Measurements from ENCODE around the gene PLA2G4D. TPM values are rescaled to one million over a fixed set of nuclear protein-coding genes. Genes with fewer than 3 reads are reported as not detected.

The PLA2G4D gene
- polyA plus RNA-seq, 3 donors: 0.04 TPM; not detected in 1

DNA sequence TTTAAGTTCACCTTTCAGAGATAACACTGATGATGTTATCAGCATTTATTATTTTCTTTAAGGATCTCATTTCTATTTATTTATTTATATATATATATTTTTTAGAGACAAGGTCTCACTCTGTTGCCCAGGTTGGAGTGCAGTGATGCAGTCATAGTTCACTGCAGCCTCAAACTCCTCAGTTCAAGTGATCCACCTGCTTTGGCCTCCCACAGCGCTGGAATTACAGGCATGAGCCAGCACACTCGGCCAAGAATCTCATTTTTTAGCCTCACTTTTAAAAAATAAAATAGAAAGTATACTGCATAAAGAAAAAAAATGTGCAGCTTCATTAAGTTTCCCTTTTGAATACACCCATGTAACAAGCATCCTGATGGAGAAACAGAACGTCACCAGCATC, 35.6 kb downstream of the PLA2G4D start:
- DNase-seq (ENCODE audit: low read depth in 3 of 3, low spot score in 2 of 3): no peak

DNA sequence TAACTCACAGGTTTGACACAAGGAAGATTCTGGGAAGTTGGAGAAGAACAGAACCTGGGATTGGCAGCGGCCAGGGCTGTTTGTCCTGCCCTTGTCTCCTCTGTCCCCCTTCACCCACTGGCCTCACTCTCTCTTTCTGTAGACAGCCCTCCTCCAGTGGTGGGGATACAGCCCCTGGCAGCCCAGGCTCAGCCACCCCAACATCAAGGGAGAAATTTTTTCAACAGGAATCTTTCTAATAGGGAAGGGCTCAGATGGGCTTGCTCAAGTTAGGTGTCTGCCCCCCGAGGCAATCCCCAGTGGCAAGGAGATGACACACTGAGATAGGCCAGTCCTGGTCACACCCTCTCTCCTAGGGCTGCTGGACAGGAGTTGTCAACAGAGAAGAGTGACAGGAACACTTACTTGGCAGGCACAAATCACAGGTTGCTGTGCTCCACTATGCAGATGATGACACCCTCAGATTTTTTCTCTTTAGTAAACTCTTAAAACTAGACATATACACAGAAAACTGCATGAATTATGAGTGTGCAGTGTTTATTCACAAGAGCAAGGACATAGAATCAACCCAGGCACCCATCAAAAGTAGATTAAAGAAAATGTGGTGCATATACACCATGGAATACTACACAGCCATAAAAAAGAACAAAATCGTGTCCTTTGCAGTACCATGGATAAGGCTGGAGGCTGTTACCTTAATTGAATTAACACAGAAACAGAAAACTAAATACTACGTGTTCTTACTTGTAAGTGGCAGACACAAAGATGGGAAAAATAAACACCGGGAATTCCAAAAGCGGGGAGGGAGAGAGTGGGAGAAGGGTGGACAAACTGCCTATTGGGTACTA, 36.3 kb downstream of the PLA2G4D start:
- no peak for DNase-seq (ENCODE audit: low read depth in 3 of 3, low spot score in 2 of 3)

DNA sequence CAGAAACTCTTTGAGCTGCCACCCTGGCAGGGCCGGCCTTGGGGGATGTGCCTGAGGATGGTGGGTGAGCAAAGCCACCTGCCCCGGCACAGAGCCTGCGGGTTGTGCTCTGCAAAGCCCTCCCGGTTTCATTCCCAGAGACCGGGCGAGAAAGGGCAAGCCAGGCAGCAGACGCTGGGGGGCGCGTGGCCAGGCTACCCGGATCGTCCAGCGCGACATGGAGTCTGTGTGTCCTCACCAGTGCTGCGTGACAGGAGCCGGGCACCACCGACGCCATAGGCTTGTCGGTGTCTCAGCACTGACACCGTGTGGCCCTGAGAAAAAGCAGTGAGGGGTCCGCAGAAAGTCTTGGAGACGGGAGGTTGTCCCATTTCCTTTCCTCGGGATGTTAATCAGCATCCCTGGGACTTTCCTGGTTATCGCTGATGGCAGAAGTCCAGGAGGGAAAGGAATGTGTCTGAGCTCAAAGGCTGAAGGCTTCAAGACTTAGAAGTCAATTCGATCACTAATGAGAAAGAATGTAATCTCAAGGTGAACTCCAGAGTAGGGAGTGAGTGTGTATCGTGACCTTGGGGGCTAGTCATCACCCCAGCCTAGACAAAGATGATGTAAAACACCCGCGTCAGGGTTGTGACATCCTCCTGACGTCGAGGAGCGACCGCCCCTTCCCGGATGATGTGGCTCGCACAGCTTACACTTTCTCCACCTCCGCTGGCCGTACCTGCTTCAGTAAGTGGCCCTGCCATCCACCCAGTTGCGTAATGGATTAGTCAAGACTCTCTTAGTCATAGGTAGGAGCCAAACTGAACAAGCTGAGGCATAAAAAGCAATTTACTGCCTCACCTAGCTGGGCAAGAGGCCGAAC, 37.2 kb downstream of the PLA2G4D start:
- DNase-seq (ENCODE audit: low read depth in 3 of 3, low spot score in 2 of 3): peak; percentile 41 to 54 (median 45)

DNA sequence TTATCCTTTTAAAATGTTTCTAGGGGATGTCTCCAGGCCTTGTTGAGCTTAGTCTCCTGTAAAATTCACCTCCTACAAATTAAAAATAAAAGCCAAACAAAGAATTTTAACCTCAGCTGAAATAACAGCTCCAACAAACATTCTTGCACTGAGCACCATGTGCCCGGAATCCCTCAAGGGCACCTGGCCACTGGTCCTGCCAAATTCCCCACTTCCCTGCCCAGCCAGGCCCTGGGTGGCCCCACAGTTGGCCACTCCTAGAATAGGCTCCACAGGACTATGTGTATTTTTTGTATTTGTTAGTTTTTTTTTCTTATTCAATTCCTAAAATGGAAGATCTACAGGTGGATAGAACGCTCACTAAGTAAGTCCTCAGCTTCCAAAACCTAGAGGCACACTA, 40.4 kb downstream of the PLA2G4D start:
- DNase-seq (ENCODE audit: low read depth in 3 of 3, low spot score in 2 of 3): no peak

DNA sequence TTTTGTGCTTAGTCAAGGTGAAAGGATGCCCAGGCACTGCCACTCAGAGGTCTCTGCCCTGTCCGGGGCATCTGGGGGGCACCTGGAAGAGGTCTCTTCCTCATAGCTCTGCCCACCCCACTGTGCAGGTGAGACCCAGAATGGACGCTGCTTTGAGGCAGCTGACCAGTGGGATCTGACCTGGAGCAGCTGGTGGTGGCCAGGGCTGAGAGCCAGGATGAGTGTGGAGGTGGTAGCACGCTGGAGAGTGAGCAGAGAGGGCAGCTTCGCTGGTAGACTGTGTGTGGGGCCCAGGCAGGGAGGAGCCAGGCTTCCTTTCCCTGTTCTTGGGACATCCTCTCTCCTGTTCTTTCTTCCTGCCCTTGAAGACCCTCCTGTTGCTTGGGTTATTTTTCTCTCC, 41.4 kb downstream of the PLA2G4D start:
- no peak for DNase-seq (ENCODE audit: low read depth in 3 of 3, low spot score in 2 of 3)

DNA sequence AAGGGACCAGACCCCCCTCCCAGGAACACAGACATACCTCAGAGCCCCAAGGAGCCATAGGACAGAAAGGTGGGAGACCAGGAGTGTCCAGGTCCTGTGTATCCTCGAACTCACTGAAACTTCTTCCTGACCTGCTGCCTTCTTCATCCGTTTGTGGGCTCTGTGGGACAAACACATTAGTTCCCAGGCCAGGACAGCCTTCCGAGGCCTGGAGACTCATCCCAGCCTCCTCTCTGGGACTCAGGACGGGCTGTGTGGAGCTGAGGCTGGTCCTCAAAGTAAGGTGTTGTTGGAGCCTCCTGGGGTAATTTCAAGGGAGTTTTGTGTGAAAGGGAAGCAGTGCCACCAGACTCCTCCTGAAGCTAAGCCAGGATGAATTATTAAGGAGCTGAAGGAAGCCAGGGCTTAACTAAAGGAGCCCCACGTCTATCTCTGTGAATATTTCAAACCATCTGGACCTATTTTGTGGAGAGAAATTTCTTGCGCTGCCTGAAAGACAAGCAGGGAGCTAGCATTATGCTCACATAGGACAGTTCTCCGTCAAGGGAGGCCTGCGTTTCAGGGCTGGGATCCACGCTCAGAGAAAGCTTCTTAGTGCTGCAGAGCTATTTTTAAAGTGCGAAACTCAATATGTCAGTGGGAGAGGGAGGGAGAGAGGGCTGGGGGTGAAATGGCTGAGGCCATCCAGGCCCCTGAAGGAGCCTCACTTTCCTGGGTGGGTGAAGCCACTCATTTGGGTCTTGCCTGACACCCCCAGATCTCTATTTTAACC, 43.7 kb downstream of the PLA2G4D start:
- DNase-seq (ENCODE audit: low read depth in 3 of 3, low spot score in 2 of 3): no peak

GRCh38 chr15:42048821-42049200, 45.6 kb downstream of the PLA2G4D start:
- DNase-seq (ENCODE audit: low read depth in 3 of 3, low spot score in 2 of 3): no peak

- no peak for DNase-seq (ENCODE audit: low read depth in 3 of 3, low spot score in 2 of 3)
These were observed 46.1 kb downstream of the PLA2G4D start for GRCh38 chr15:42048080-42048820.

DNA sequence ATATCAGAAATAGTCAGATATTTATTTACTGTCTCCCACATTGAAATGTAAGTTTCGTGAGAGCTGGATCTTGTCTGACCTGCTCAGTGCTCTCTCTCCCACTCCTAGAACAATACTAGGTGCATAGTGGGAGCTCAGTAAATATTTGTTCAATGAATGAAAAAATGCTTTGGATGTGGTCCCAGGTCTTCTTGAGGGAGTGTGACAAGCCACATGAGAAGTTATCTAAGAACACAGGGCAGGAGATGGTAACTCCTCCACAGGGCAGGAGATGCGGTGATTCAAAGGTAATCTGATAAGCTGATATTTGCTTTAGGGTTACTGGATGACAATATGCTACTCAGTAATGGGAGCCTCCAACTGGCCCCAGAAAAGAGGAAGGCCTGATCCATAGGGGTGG, 47.8 kb downstream of the PLA2G4D start:
- DNase-seq (ENCODE audit: low read depth in 3 of 3, low spot score in 2 of 3): no peak

DNA sequence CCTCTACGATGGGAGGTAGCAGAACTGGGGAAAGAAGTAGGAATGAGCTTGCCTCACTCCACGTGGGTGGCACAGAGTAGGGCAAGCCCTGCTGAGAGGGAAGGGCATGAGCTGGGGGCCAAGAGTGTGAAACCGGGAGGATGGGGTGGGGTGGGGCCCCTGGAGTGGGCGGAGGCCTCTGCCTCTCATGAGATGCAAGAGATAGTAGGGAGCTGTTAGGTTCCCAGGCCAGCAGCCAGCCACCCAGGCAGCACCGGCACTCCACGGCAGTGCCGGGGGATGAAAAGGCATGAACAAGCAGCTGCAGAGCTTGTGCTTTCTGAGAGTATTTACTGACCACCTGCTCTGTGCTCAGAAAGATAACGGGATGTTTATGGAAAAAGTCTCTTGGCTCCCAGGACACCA, 49.1 kb downstream of the PLA2G4D start:
- no peak for DNase-seq (ENCODE audit: low read depth in 3 of 3, low spot score in 2 of 3)

DNA sequence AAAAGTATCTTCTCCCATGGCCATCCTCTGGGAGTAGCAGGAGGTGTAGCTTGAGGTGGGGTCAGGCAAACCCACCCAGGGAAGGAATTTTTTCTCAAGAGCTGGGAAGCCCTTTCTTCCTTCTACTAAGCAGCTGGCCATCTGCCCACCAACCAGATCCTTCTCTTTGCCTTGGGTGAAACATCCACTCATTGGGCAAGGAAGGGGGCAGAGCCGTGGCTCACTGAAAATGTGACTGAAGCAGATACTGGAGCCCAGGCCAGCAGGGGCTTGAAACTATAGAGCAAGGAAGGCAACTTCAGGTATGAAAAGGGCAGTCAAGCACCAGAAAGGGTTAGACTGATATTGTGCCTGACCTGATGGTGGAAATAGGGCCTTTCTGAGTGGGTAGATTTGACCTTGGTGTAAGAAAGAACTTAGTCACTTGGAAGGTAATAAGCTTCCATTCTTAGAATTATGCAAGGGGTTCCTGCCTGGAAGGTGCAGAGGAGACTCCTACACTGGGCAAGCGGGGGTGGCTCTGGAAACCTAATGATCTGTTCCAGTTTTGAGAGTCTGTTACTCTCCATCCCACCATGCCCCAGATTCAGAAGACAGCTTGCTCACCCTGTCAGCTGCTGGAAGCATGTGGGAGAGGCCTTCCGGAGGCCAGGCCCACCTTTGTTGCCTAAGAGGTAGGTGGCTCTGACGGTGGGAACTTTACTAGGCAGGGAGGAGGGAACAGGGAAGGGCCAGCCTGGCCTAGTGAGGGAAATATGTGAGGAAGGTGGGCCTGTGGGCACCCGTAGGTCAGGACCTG, 51.6 kb downstream of the PLA2G4D start:
- no peak for DNase-seq (ENCODE audit: low read depth in 3 of 3, low spot score in 2 of 3)

DNA sequence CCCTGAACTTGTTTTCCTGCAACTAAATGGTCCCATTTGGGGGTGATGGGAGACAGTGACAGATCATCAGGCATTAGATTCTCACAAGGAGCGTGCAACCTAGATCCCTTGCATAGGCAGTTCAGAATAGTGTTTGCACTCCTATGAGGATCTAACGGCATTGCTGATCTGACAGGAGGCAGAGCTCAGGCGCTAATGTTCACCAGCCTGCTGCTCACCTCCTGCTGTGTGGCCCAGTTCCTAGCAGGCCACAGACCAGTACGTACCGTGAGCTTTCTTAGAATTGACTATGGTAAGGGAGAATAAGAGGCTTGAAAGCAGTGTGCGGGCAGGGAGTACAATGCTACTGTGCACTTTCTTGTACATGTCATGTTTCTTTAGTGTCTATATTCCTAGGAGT, 56.0 kb downstream of the PLA2G4D start:
- no peak for DNase-seq (ENCODE audit: low read depth in 3 of 3, low spot score in 2 of 3)

GRCh38 chr15:42037656-42038055, 56.7 kb downstream of the PLA2G4D start:
- no peak for DNase-seq (ENCODE audit: low read depth in 3 of 3, low spot score in 2 of 3)

- no peak for DNase-seq (ENCODE audit: low read depth in 3 of 3, low spot score in 2 of 3)
These were observed 57.4 kb downstream of the PLA2G4D start for GRCh38 chr15:42036966-42037365.

GRCh38 chr15:42036112-42036905, 58.1 kb downstream of the PLA2G4D start:
- no peak for DNase-seq (ENCODE audit: low read depth in 3 of 3, low spot score in 2 of 3)

DNA sequence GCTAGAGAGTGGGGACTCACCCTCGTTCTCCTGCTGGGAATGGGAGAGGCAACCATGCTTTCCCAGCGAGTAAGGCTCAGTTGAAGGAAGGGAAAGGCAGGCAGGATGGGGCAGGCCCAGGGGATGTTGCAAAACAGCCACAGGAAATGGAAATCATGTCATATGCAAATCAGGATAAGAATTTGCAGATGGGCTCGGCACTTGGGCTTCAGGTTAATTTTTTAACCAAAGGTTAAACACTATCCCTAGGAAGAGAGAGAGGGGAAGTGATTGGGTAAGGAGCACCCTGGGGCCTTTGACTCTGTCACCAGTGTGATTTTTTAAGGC, 59.0 kb downstream of the PLA2G4D start:
- no peak for DNase-seq (ENCODE audit: low read depth in 3 of 3, low spot score in 2 of 3)

GRCh38 chr15:42034628-42035434, 59.5 kb downstream of the PLA2G4D start:
- no peak for DNase-seq (ENCODE audit: low read depth in 3 of 3, low spot score in 2 of 3)

DNA sequence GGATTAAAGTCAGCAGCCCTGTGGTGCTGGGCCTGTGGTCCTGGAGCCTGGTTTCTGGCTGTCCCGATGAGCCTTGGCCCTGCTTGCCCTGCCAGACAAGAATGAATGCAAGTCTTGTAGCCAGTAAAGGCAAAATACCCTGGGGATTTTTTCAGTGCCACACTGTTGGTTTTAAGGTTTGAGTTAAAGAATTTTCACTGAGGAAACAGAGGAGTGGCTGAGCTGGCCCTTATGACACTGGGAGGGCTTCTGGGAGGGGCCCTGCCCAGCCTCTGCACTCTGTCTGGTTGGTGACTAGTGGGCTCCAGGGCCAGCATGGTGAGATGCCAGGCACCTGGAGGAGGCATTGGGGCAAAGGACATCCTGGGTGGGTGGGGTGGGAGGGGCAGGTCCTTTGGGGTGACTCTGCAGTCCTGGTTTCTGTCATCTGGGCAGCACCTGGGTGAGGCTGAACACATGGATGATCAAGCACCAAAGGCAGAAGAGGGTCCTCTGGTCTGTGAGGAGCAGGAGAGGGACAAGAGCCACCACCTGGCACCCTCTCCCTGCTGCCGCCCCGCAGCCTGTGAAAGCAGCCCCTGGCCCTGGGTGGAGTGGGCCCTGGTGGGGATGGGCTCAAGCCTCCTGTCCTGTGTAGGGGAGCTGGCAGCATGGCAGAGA, 61.0 kb downstream of the PLA2G4D start:
- DNase-seq (ENCODE audit: low read depth in 3 of 3, low spot score in 2 of 3): no peak

Data from right renal cortex interstitium (tissue), 3 donors.